Adrenal gland (tissue), 12 donors: ENCODE measurements around the gene KCNK3. TPM values are rescaled to one million over a fixed set of nuclear protein-coding genes. Genes with fewer than 3 reads are reported as not detected.

Experiments used
- DNase-seq, 7 donors: peaks; one replicate each; pipeline ENCODE4 v3.0.0-alpha.2; 2019 to 2020
- H3K27ac ChIP-seq, 5 donors: fragments of 200-600 bp; sonication (generic) in 4 of 5; 1 replicate in 3 of 5; 2 replicates in 2 of 5; pipeline versions ENCODE4 v1.5.1 to v1.8.0; 2016 to 2020; ENCODE audit warnings: mild to moderate bottlenecking in 1 of 5
- H3K27me3 ChIP-seq: fragments of 200-600 bp; 2 replicates; pipeline ENCODE4 v1.8.0; 2021
- H3K36me3 ChIP-seq, 2 donors: fragments of 200-600 bp; replicated peaks in 1 of 2; 1 replicate in 1 of 2; 2 replicates in 1 of 2; pipeline versions ENCODE4 v1.5.1 to v1.8.0; 2018 to 2022
- H3K4me1 ChIP-seq, 2 donors: fragments of 200-600 bp; replicated peaks in 1 of 2; 1 replicate in 1 of 2; 2 replicates in 1 of 2; pipeline versions ENCODE4 v1.5.1 to v1.8.0; 2018 to 2021
- H3K4me3 ChIP-seq, 4 donors: fragments of 200-600 bp; sonication (generic) in 3 of 4; one replicate each; pipeline ENCODE4 v1.5.1; 2016 to 2018
- H3K9me3 ChIP-seq, 3 donors: fragments of 200-600 bp; sonication (generic) in 1 of 3; replicated peaks in 1 of 3; 1 replicate in 2 of 3; 2 replicates in 1 of 3; pipeline versions ENCODE4 v1.5.1 to v1.8.0; 2016 to 2021
- CTCF ChIP-seq, 6 experiments: fragments of 450-650 bp in 4 of 6; fragments of 200-600 bp in 2 of 6; sonication (generic) in 1 of 6; IDR thresholded peaks; 1 replicate in 5 of 6; 2 replicates in 1 of 6; pipeline versions ENCODE4 v1.5.1 to v1.8.0; 2016 to 2021; ENCODE audit warnings: antibody characterized with exemption in 6 of 6, mild to moderate bottlenecking in 2 of 6, moderate library complexity in 1 of 6
- POLR2A ChIP-seq, 2 donors: fragments of 450-650 bp; IDR thresholded peaks; one replicate each; pipeline ENCODE4 v1.6.1; 2017; ENCODE audit warnings: antibody characterized with exemption in 2 of 2, mild to moderate bottlenecking in 2 of 2, moderate library complexity in 1 of 2
- WGBS, 4 donors: extraction: QIAGEN DNeasy Blood & Tissue Kit in 2 of 4; methylation state at CpG; one replicate each; pipeline versions ENCODE4 v1.1.5 to v1.1.7; 2013 to 2017; 5-methylcytosine and 5-hydroxymethylcytosine counted together
- intact Hi-C, 2 donors: fragments of 100-400 bp; cut with DNase I; formaldehyde crosslinking; loops; one replicate each; pipeline versions ENCODE4 v1.14.1 to v1.15.0; 2022 to 2023
- polyA plus RNA-seq, 3 donors: library from polyadenylated mRNA; stranded (reverse); fragments of 200-250 nt in 2 of 3; fragments of 350-450 nt in 1 of 3; fragmentation: Illumina TruSeq in 1 of 3; extraction: RNeasy Lipid Tissue Mini Kit (QIAGEN cat#74804) in 1 of 3; gene quantifications; one replicate each; pipeline ENCODE4 v1.2.3, GENCODE V29; 2013 to 2014
- total RNA-seq, 9 donors: library from RNA; depleted of rRNA in 4 of 9; stranded (reverse); fragments of >200 nt in 4 of 9; fragments of 120-200 nt in 1 of 9; fragmentation: NEBNext Ultra II Directional in 1 of 9; extraction: Animal tissue kit (Norgen Biotek cat#: 25700) in 1 of 9; gene quantifications; one replicate each; pipeline versions ENCODE4 v1.1.0 to v1.2.4, GENCODE V29; 2013 to 2023
- donor health status: healthy with polysubstance abuse.
- donor health status: Bipolar disorder and iron deficiency.
- donor health status: DM: yes; HTN: yes; CAD: no.
- donor health status: DM: no; HTN: no; CAD: no.
- donor health status: DM: no; HTN: no; CAD: no.
- donor health status: DM: yes; HTN: yes; CAD: no.

KCNK3 gene
- total and polyA plus RNA-seq, 12 donors = 69.6 to 595 (median 382) TPM

- no peaks in the 10 kb centered on the region for H3K9me3 ChIP-seq
- TF ChIP-seq CTCF (IDR thresholded peaks at IDR 0.05) = no peak
- TF ChIP-seq POLR2A (IDR thresholded peaks at IDR 0.05) = no peak
- H3K36me3 ChIP-seq = no peaks in the 10 kb centered on the region
- DNase-seq = peak in 5 of 7 donors; percentile 16 to 52 (median 32)
- 36 to 68% (median 42%) methylated on average over 3 of the region's 3 CpGs for WGBS, 4 donors
- H3K27ac ChIP-seq = no peak overlapping the region
- H3K4me1 ChIP-seq = no peaks in the 10 kb centered on the region
- intact Hi-C loops = no loop called here
- no peak overlapping the region for H3K4me3 ChIP-seq
- H3K27me3 ChIP-seq = no peaks in the 10 kb centered on the region
Observed at GRCh38 chr2:26670171-26670570, 22.4 kb upstream of the KCNK3 start.

- TF ChIP-seq POLR2A (IDR thresholded peaks at IDR 0.05) = no peak
- intact Hi-C loops = no loop called here
- WGBS, 4 donors = 91 to 94% (median 93%) methylated on average over 4 to 5 of the region's 5 CpGs
- Histone ChIP-seq H3K4me3 (no peak overlapping the region), H3K27ac (no peak overlapping the region), H3K36me3 (no peaks in the 10 kb centered on the region), H3K9me3 (no peaks in the 10 kb centered on the region), H3K27me3 (no peaks in the 10 kb centered on the region), H3K4me1 (no peaks in the 10 kb centered on the region)
- DNase-seq = peak in 4 of 7 donors; percentile 5 to 45 (median 13)
Observed at GRCh38 chr2:26670931-26671460, 21.5 kb upstream of the KCNK3 start.

DNA sequence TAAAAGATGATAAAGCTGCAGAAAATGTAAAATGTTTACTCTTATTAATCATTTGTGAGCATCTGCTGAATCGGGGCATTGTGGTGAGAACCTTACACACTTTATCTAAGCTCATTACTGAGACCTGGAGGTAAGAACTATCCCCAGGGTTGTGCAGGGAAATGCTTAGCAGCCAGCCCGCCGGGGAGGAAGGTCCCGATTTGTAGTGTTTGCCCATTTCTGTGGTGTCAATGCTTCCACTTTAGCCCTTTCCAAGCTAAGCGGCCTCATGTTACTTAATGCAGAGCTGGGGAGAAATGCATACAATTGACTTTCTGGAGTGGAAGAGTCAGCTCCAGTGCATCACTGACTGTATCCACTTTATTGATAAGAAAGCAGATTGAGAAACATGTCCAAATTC lies 20.8 kb upstream of the KCNK3 start:
- Histone ChIP-seq H3K9me3 (no peaks in the 10 kb centered on the region), H3K36me3 (no peaks in the 10 kb centered on the region), H3K27me3 (no peaks in the 10 kb centered on the region), H3K4me1 (no peaks in the 10 kb centered on the region), H3K27ac (no peak overlapping the region), H3K4me3 (no peak overlapping the region)
- TF ChIP-seq POLR2A (IDR thresholded peaks at IDR 0.05) (no peak), CTCF (IDR thresholded peaks at IDR 0.05) (no peak)
- intact Hi-C loops = no loop called here
- peak in 4 of 7 donors; percentile 5 to 20 (median 11) for DNase-seq
- whole genome bisulfite sequencing, 4 donors = 84 to 95% (median 92%) methylated on average over 5 of the region's 5 CpGs

GRCh38 chr2:26672112-26672817 lies 20.3 kb upstream of the KCNK3 start:
- H3K27me3 ChIP-seq = no peaks in the 10 kb centered on the region
- H3K36me3 ChIP-seq = no peaks in the 10 kb centered on the region
- WGBS, 4 donors = 81 to 92% (median 85%) methylated on average over 7 to 11 of the region's 11 CpGs
- no peaks in the 10 kb centered on the region for H3K9me3 ChIP-seq
- intact Hi-C loops = no loop called here
- H3K4me3 ChIP-seq = no peak overlapping the region
- no peak for TF ChIP-seq CTCF (IDR thresholded peaks at IDR 0.05)
- no peak for TF ChIP-seq POLR2A (IDR thresholded peaks at IDR 0.05)
- peak in 3 of 7 donors; percentile 7 to 18 (median 17) for DNase-seq
- H3K4me1 ChIP-seq = no peaks in the 10 kb centered on the region
- no peak overlapping the region for H3K27ac ChIP-seq
